GM19452 (cell line): Measurements from ENCODE around the gene KIF2B.
"Not testable (repeated sequence)": the region's sequence is repeated elsewhere in the genome, so short reads cannot be mapped to it uniquely, and the experiment has no call there.

Source experiments
- ATAC-seq: cut with Tn5 transposase; IDR thresholded peaks from one replicate; pipeline ENCODE4 v1.9.1; 2021; ENCODE audit not compliant: unreplicated experiment

KIF2B gene, protein sequence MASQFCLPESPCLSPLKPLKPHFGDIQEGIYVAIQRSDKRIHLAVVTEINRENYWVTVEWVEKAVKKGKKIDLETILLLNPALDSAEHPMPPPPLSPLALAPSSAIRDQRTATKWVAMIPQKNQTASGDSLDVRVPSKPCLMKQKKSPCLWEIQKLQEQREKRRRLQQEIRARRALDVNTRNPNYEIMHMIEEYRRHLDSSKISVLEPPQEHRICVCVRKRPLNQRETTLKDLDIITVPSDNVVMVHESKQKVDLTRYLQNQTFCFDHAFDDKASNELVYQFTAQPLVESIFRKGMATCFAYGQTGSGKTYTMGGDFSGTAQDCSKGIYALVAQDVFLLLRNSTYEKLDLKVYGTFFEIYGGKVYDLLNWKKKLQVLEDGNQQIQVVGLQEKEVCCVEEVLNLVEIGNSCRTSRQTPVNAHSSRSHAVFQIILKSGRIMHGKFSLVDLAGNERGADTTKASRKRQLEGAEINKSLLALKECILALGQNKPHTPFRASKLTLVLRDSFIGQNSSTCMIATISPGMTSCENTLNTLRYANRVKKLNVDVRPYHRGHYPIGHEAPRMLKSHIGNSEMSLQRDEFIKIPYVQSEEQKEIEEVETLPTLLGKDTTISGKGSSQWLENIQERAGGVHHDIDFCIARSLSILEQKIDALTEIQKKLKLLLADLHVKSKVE

DNA sequence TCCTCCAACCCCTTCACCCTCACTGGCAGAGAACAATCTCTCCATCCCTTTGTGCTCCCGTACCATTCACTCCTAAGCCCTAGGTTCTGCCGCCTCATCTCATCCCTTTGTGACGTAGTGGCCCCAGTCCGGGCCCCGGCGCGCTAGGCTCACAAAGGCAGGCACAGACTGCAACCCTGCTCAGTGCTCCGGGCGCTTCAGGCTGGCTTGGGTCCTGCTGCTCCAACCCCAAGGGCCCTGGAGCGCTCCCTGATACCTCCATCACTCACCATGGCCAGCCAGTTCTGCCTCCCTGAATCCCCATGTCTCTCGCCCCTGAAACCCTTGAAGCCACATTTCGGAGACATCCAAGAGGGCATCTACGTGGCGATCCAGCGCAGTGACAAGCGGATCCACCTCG is at the start of gene KIF2B:
KIF2B (plus strand) TSS at position 164 of the 400 bp plus-strand sequence; CDS start at position 271, 107 bp downstream.
- no peak for ATAC-seq

DNA sequence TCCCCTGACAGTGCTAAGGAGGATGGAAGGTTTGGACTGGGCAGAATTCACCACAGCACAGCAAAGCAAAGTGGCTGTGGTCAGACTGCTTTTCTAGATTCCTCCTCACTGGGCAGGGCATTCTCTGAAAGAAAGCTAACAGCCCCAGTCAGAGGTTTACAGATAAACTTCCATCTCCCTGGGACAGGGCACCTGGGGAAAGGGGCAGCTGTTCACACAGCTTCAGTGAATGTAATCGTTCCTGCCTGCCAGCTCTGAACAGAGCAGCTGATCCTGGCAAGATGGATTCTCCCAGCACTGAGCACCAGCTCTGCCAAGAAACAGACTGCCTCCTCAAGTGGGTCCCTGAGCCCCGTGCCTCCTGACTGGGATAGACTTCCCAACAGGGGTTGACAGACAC is 42.4 kb upstream of the KIF2B start:
- no peak for ATAC-seq

DNA sequence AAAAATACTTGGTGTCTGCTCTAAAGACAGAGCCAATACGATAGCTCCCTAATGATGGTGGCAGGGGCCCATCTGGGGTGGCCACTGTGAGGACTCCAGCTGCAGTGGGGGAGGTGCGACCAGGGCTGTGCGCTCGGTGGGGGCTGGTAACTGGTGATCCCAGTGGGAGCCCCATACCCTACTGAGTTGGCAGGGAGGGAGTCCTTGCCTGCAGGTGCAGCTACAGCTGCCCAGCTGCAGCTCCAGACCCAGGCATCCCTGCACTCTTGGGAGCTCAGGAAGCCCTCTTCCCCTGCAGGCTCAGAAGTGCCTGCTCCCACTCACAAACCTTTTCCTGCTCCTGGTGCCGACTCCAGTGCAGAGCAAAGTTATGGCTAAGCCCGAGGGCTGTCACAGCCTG is 31.2 kb upstream of the KIF2B start:
- no peak for ATAC-seq

DNA sequence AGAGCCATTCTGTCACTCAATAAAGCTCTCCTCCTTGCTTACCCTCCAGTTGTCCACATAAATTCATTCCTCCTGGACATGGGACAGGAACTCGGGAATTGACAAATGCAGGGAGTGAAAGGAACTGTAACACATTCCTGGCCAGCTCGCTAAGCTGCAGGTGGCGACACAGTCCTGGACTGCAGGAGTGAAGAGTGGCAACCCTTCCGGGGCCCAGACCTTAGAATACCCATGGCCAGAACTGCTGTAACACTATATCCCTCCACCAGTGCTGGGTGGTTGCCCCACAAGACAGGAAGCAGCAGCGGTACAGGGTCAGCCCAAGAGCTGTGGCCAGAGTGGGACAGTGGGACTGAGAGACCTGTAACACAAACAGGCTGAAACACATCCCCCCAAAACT is 30.3 kb upstream of the KIF2B start:
- no peak for ATAC-seq

DNA sequence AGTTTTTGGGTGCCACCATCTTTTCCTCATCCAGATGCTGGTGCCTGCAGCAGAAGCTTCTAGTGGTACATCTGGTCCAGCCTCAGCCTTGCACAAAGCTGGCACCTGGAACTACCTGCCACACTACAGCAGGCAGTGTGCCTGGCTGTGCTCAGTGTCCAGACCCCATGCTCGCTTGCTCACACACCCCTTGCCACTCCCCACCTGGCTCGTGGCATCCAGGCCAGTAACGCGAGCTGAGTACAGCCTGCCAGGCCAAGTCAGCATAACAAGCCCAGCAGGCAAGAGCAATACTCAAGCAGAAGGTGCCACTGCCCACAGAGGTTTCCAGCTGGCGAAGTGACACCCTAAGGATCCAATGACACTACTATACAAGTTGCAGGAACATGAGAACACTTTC is 29.7 kb upstream of the KIF2B start:
- no peak for ATAC-seq

DNA sequence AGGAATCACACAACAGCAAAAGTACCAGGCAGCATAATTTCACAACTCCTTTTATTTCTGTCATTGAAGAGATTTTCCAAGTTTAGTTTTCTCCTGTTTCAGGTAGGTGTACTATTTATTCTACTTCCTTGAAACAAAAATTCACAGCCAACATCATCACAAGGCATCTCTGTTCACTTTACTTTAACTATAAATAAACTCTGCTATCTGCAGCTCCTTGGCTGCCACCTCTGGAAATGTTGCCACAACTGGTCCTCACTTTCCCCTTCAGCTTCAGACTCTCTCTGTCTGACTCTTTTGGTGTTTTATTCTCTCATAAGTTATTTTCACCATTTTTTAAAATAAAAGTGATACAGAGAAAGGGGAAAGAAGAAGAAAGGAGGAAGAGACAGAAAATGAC is 27.9 kb upstream of the KIF2B start:
- no peak for ATAC-seq

DNA sequence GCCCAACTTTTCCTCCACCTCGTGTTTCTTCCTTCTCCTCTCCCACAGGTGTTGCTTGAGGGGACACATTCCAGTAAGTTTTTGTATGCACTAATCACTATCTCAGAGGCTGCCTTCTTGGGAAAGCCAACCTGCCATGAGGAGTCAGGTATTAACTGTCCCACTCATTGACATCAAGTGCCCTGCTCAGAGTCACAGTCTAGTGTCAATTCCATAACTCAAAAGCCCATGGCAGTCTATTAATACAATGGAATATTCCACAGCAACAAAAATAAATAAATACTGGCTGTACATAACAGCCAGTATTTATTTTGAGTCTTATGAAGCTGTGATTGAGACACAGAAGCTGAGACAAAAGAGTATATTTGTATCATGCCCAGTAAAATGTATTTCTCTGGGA is 26.1 kb upstream of the KIF2B start:
- no peak for ATAC-seq

DNA sequence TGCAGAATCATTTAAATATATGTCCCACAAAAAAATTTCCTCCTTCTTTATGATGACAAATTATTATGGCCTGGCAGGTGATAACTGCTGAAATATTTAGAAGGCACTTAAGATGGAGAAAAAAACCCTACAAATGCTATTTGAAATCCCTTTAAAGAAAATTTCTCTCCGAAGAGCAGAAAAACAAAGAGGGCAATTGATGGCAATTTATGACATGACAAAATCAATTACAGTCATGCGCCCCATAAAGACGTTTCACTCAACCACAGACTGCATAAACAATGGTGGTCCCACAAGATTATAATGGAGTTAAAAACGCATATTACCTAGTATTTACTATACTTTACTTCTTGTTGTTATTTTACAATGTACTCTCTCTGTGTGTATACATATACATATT is 25.2 kb upstream of the KIF2B start:
- no peak for ATAC-seq

DNA sequence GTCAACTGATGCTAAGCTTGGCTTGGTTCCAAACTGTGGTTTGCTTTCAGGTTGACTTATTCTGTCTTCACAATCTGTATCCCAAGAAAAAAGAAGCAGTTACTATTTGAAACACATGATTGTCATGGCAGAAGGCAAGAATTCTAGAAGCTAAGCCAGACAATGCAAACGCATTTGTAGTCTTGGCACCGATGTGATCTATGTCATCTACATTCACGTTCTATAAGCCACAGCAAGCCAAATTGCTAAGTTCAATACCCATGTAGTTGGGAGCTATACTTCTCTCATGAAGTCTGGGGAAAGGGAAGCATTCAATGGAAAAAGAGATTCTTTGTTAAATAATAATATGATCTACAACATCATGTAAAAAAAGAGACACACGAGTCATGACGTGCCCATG is 18.3 kb upstream of the KIF2B start:
- ATAC-seq: no peak

DNA sequence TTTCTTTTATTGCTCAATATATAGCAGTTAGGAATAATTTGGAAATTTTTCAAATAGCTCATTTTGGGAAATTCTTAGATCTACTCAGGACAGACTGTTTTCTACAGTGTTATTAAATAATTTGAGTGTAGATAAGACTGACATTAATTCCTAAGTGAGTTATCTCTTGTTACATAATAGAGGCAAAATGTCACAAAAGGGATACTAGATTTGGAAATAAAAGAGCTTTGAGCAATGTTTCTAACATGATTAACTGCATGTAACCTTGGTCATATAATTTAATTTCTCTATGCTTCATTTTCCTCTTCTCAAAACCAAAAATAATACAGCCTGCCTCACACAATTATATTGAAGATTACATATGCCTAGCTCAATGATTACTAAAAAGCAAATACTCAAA is 16.3 kb upstream of the KIF2B start:
- no peak for ATAC-seq

DNA sequence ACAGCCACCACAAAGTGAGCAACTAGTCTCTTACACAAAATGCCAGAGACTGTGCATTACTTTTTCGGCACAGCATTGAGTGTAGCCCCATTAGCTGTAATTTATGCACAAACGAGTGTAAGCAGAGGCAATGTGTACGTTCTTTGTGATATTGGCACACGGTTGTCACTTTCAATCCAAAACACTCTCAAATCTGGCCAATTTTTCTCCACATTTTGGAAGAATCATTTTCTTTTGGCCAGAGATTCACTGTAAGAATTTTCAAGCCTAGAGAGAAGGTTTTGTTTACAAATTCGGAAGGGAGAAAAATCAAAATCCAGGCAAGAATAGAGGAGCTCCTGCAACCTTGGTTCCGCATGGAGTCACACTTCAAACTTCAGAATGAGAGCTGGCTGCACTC is 15.4 kb upstream of the KIF2B start:
- no peak for ATAC-seq

DNA sequence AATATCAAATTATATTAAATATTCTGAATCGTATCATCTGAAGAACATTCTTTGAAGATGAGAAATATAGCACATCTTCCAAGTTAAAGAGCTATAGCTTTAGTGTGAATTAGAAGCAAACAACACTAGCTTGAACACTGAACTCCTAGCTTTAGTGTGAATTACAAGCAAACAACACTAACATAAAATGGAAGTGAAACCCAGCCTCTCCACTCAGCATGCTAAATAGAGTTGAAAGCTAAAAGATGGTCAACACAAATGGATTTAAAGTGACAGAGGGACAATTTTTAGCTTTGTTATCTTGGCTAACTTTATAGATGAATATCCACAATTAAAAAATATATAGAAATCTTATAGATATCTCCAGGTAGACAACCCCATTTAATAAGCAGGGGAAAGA is 4.5 kb upstream of the KIF2B start:
- ATAC-seq: no peak

DNA sequence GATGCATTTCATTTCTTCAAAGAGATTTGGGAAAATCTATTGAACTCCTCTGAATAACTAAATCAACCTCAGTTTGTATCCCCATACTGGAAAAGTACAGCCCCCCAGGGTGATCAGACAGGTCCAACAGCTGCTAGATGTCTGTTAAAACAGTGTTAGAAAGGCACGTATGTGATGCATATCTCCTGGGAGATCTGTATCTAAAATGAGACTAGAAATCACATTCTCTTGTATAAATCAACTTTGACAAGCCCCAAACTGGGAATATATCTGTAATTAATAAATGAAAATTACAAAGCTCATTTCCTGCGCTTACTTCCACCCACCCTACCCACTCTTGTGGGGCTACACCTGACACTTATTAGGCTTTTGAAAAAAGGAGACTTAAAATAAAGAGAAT is 3.8 kb upstream of the KIF2B start:
- no peak for ATAC-seq

DNA sequence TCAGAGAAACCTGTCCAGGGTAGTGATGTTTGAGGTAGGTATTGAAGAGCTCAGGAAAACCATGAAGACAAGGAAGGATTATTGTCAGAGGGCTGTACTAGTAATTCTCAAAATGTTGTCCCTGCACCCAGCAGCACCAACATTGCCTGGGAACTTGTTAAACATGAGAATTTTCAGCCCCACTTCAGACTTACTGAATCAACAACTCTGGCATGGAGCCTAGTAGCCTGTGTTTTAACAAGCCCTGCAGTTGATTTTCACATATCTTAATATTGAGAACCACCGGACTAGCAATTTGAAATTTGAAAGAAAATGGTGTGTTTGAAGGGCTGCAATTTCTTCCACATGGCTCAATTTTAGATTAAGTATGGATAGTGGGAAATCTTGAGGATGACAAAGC is 2.8 kb upstream of the KIF2B start:
- ATAC-seq: no peak

DNA sequence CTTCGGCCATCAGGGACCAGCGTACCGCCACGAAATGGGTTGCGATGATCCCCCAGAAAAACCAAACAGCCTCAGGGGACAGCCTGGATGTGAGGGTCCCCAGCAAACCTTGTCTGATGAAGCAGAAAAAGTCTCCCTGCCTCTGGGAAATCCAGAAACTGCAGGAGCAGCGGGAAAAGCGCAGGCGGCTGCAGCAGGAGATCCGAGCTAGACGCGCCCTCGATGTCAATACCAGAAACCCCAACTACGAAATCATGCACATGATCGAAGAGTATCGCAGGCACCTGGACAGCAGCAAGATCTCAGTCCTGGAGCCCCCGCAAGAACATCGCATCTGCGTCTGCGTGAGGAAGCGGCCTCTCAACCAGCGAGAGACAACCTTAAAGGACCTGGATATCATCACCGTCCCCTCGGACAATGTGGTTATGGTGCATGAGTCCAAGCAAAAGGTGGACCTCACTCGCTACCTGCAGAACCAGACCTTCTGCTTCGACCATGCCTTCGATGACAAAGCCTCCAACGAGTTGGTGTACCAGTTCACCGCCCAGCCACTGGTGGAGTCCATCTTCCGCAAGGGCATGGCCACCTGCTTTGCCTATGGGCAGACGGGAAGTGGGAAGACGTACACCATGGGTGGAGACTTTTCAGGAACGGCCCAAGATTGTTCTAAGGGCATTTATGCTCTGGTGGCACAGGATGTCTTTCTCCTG is 769 bp downstream of the KIF2B start:
- ATAC-seq: no peak

DNA sequence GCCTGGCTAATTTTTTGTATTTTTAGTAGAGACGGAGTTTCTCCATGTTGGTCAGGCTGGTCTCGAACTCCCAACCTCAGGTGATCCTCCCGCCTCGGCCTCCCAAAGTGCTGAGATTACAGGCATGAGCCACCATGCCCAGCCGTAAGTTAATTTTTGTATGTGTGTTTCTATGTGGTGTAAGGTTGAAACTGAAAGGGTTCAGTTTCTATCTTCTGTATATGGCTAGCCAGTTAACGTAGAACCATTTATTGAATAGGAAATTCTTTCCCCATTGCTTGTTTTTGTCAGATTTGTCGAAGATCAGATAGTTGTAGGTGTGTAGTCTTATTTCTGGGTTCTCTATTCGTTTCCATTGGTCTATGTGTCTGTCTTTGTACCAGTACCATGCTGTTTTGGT is 12.0 kb downstream of the KIF2B start:
- not testable (repeated sequence) for ATAC-seq

DNA sequence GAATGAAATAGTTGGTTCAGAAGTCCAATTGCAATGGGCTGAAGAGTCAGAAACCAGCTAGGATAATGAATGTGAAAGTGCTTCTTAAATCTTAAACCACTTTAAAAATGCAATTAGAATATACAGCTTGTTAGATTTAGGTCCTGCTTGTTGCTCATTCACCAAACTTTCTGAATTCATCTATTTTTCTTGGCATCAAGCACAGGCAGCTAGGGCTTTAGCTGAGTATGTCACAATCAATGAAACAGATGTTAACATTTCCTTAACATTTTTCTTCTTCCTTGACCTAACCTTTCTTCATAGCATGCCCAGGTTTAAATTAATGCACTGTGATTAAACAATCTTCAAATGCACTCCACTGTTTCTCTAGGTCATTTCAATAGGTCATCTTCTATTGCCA is 14.4 kb downstream of the KIF2B start:
- ATAC-seq: no peak

DNA sequence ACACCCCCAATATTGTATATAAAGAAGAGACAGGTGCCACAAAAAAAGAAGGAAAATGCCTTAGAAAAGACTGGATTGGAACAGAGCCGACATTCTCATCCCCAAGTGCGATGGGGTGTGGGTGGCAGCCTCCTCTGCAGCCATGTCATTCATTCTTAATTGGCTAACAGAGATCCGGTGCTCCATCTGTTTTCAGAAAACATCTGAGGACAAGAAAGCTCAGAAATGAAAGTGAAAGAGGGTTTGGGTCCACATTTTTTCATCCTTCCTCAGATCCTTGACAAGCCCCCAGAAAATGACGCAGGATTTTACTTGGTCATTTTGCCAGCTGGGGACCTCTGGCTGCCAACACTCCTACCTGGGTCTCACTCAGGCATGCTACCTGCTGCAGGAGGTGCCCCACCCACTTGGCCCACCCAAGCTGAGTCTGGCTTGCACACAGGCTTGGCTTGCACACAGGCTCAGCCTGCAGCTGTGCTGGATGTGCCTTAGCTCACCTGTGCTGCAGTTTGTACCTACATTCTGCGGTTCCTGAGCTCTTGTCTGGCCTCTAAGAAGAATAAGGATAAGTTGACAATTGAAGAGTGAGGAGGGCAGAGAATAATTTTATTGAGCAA is 21.9 kb downstream of the KIF2B start:
- no peak for ATAC-seq

DNA sequence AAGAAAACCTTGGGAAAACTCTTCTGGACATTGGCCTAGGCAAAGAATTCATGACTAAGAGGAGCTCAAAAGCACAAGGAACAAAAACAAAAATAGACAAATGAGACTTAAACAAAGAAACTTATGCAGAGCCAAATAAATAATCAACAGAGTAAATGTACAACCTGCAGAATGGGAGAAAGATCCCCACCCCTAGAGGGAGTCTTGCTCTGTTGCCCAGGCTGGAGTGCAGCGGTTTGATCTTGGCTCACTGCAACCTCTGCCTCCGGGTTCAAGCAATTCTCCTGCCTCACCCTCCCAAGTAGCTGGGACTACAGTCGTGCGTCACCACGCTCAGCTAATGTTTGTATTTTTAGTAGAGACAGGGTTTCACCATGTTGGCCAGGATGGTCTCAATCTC is 48.4 kb downstream of the KIF2B start:
- ATAC-seq: not testable (repeated sequence)
